NCI-H187 (cell line): ENCODE results near the gene SPATA31D4.
"Not testable (repeated sequence)": the region's sequence is repeated elsewhere in the genome, so short reads cannot be mapped to it uniquely, and the experiment has no call there.

ENCODE experiments used
- DNase-seq, 2 experiments: peaks; one replicate each; lab custom pipeline; 2025; lab: John Stamatoyannopoulos, UW

Gene SPATA31D4

DNA sequence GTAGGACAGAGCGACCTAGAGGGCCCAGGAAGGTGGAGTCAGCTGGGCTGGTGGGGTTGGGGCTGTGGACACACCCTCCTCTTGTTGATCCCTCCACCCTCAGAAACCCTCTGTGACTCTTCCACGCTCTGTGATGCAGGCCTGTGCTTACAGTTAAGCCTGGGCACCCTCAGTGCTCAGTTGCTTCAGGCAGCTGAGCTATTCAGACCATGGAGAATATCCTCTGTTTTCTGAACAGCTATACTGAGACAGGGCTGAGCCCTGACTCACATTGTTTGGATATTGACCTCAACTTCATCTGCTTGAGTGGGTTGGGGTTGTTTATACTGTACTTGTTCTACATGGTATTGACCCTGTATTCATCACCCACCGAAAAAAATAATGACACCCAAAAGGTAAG is at the start of gene SPATA31D4:
Gene SPATA31D4, plus strand, starts transcription at position 124 of the 400 bp plus-strand sequence. Its CDS starts 86 bp downstream, at position 210.
- not testable (repeated sequence) for DNase-seq

DNA sequence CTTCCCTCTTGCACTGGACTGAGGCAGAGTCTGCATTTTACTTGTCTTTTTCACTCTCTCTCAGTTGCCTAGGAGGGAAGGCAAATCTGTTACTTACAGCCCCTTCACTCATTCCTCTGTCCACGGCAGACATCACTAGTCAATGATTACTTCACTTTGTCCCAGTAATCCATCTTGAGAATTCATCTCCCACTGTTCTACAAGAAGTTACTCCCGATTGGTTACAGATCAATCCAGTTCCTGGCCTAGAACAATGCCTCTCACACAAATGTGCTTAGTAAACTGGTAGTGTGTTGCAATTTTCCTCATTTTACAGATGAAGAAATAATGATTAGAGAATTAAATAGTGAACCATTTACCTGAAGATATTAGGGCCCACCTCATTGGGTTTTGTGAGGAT is 49.7 kb upstream of the SPATA31D4 start:
- no peak for DNase-seq

DNA sequence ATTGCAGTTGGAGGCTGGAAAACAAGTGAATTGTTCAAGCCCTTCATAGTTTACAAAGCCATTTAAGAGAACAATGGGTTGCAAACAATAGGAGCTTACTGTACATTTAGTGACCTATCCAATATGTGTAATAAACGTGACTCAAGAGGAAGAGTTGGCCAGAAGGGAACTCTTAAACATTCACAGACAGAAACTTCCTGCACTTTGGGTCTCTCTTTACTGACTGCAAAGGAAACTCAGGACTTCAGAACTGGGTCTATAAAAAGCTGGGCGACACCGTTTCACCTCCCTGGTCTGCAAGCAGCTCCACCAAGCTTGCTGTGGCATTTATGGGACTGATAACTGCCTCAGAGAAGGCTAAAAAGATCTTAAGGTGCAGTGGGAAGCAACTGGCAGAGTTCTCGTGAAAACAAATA is 48.7 kb upstream of the SPATA31D4 start:
- no peak for DNase-seq

DNA sequence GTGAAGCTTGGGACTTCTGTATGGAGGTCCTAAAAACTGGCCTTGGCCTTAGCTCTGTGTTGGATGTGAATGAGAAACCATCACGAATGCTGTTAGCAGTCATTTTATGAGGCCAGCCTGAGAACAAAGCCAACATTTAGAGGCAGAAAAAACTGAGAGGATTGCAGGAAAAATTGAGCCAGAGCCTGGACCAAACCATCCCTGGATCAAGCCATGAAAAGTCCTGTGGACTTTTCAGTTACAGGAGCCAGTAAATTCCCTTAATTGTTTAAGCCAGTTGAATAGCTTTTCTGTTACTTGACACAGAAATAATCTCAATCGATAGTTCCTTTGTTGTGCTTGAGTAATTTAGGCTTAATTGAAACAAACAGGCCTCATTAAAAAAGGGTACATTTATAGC is 42.6 kb upstream of the SPATA31D4 start:
- DNase-seq, result no peak

DNA sequence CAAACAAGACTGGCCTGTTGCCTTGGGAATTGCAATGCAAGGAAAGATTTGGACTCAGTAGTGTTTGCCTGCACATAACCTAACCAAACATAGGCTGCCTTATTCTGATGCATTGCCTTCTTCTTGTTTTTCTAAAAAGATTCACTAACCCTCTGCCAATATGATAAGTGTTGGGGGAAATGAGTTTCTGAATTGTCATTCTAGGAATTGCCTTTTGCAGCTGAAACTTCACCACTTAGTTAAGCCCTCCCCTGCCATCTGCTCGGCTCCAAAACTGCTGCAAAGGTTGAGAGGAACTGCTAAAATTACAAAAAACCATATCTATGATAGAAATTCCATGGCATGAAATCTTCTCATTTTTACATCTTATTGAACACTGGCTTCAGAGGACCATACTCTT is 41.6 kb upstream of the SPATA31D4 start:
- no peak for DNase-seq

DNA sequence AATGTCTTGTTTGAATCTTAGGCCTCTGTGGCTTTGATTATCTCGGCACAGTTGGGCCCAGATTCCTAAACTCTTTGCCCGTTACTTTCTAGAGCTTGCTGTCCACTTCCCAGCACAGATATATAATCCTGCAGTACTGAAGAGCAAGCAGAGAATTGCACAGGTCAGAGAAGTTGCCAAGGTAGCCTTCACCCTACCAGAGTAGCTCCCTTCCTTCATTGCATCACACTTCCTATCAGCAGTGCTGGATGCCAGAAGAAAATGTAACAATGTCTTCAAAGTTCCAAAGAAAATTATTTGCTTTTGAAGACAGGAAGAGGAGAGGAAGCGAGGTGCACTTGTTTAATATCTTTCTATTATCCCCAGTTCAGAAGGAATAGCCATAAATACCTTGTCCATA is 38.1 kb upstream of the SPATA31D4 start:
- DNase-seq, result no peak

DNA sequence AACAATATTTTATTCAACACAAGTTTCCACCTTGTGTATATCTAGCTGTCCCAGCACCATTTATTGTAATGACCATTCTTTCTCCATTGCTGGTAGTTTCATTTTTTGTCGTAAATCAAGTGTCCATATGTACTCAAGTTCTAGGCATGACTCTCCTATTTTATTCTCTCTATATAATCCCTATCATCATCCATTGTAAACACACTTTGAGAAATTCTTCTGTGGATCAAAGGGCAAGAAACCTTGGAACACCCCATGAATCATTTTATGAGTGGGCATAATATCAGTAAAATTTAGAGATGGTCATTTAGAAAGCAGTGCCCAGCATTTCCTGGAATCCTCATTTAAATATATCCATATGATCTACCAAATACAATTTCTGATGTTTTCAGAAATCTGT is 35.8 kb upstream of the SPATA31D4 start:
- no peak for DNase-seq

DNA sequence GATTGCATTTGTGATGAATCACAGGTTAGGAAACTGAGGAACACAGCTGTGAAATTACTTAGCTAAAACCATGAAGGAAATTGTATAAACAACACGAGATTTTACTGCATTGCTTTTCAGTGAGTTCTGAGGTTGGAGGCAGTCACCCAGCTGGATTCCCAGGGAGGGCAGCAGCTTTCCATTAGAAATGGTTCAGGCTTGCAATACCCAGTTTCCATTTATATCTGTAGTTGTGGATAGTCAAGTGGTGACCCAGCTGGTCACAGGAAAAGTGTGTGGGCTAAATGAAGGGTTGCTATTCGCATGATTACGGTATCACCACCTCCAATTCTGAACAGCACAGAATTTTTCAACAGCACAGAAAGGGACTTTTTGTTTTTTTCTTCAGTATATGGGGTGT is 34.3 kb upstream of the SPATA31D4 start:
- DNase-seq, result no peak

DNA sequence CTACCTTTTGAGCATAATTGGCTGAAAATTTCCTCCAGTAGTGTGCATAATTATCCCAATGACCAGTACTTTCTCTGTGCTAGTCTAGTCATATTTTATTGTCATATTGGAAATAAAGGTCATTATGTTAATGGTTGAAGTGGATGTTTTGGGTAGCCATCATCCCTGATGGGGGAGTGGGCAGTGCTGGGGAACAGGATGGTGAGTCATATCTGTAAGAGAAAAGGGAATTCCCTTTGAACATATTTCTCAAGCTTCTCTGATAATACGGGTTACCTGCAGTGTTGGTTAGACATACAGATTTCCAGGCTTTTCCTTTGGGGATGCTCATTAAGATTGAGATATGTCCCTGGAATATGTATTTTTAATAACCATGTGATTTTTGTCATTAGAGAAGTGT is 33.3 kb upstream of the SPATA31D4 start:
- no peak for DNase-seq

DNA sequence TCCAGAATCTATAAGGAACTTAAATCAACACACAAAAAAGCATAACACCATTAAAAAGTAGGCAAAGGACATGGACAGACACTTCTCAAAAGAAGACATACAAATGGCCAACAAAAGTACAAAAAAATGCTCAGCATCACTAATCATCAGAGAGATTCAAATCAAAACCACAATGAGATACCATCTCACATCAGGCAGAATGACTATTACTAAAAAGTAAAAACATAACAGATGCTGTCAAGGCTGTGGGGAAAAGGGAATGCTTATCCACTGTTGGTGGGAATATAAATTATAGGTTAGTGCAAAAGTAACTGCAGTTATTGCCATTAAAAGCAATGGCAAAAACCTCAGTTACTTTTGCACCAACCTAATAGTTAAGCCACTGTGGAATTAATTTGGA is 32.2 kb upstream of the SPATA31D4 start:
- DNase-seq, result no peak

DNA sequence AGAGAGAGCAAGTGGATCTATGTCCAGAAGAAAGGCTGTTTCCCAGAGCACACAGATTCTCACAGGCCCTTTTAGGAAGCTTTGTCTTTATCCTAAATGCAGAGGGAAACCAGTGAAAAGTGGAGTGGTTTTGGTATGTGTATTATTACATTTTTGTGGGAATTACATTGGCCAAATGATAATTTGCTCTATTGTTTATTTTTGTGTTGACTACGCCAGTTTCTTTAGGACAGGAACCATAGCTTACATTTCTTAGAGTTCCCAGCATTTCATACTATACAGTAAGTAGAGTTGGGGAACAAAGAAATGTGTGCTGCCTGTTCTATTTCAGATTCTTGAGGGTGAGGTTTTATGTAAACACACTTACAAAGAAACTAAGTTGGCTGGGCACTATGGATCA is 29.4 kb upstream of the SPATA31D4 start:
- no peak for DNase-seq

DNA sequence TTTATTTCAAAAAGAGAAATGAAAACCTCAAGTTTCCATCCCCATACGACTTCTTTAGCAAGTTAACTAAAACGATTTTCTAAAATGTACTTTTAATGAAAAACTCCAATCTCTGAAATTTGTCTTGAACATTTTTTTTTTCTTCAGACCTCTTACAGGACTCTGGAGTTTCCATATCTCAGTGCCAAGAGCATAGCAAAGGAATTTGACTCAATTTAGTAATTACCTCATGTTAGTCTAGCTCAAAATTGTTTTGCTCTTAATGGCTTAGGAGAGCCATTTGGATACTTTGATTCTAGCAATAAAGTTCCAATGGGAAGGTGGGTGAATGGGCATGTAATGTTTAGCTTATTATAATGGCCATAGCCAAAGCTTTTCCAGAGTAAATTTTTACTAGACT is 26.0 kb upstream of the SPATA31D4 start:
- DNase-seq, result no peak

DNA sequence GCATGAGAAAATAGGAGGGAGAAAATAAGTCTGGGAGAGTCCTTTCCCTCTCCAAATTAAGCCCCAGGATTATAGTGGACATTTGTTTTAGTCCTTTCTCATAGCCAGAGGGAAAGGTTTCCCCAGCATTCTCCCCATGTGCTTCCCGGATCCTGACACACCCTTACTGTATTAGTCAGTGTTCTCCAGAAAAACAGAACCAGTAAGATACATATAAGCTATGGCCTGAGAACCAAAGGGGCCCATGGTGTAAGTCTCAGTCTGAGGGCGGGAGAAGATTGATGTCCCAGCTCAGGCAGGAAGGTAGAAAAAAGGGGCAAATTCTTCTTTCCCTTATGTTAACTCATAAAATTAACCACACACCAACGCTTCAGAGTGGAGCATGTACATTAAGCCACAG is 25.6 kb upstream of the SPATA31D4 start:
- no peak for DNase-seq

DNA sequence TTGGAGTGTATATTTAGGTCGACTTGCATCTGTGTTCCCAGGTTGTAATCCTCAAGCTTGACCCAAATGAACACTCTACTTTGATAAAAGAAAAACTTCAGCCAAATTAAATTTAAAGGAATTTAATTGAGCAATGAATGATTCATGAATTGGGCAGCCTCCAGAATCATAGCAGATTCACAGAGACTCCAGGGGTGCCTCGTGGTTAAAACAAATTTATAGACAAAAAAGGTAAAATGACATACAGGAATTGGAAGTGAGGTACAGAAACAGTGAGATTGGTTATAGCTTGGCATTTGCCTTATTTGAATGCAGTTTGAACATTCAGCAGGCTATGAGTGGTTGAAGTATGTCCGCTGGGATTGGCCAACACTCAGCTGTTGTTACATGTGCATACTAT is 21.6 kb upstream of the SPATA31D4 start:
- no peak for DNase-seq

DNA sequence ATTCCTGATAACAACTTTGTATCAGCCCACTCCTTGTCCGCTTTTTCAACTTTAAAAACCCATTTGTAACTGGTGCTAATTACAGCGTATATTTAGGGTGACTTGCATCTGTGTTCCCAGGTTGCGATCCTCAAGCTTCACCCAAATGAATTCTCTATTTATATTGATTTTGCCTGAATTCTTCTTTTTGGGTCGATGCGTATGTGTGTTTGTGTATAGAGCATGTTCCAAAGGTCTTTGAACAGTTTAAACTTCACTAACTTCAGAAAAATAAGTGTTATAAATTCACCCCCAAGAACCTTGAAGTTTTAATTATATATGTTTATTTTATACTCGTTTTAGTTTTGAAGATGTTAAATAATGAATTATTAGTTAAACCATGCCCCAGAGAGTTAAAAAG is 16.1 kb upstream of the SPATA31D4 start:
- no peak for DNase-seq

DNA sequence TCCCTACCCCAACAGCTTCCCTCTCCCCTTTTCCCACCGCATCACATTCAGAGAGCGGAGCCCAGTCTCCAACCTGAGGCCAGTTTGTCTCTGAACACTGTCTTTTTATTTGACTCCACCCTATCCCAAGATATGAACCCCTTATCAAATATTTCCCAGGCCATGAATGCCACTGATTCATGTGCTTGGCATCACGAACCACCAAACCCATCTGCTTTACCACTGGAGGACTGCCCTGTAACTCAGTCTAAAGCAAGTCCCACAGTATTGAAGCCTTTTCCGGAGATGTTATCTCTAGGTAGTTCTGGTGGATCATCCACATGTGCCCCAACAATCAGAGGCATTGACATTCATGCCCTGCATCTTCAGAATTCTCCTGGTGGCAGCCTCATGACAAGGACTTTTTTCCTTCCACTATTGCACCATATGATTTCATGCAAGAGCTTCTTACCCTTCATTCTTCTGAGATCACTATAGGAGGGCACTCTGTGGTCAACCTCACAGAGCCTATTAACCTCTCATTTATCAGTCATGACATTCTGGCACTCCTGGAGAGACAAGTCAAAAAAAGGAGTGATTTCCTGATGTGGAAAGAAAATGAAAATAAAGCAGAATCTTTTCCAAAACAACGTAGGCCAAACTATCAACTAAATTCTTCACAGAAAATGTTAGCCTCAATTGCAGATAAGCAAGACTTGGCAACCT is 12.3 kb upstream of the SPATA31D4 start:
- no peak for DNase-seq

DNA sequence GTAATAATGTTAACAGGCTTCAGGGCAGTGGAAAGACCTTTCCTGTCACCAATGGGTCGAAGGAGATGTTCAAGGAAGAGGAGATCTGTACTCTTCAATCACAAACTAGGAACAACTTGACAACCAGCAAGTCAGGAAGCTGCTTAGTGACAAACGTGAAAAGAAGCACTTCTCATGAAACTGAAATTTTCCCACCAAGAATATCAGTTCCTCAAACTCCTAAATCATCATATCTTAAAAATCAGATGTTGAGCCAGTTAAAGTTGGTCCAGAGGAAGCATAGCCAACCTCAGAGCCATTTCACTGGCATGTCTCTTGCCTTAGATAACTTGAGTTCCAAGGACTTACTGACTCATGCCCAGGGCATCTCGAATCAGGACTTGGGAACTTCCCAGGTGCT is 9.7 kb upstream of the SPATA31D4 start:
- DNase-seq, result not testable (repeated sequence)

DNA sequence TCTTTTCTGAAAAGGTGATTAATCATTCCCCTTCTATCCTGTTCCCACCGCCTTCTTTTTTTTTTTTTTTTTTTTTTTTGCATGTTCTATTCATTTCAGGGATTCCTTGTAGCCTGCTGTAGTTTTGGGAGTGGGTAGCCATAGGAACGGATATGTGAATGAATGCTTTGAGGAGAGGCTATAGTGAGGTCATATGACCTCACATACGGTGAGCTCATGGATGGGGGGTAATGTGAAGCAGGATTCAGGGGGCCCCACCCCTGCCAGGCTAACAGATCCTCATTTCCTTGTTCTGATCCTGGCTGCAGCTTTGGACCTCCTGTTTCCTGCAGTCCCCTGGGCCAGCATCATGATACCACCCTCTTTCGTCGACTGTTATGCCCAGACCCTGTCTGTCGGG is 1.9 kb downstream of the SPATA31D4 start:
- DNase-seq, result not testable (repeated sequence)

DNA sequence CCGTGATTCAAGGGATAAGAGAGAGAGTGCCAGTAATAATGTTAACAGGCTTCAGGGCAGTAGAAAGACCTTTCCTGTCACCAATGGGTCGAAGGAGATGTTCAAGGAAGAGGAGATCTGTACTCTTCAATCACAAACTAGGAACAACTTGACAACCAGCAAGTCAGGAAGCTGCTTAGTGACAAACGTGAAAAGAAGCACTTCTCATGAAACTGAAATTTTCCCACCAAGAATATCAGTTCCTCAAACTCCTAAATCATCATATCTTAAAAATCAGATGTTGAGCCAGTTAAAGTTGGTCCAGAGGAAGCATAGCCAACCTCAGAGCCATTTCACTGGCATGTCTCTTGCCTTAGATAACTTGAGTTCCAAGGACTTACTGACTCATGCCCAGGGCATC is 5.3 kb downstream of the SPATA31D4 start:
- DNase-seq, result not testable (repeated sequence)

DNA sequence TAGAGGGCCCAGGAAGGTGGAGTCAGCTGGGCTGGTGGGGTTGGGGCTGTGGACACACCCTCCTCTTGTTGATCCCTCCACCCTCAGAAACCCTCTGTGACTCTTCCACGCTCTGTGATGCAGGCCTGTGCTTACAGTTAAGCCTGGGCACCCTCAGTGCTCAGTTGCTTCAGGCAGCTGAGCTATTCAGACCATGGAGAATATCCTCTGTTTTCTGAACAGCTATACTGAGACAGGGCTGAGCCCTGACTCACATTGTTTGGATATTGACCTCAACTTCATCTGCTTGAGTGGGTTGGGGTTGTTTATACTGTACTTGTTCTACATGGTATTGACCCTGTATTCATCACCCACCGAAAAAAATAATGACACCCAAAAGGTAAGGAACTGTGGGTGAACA is 15.2 kb downstream of the SPATA31D4 start, which contains the start of gene SPATA31D3:
Gene SPATA31D3, plus strand, starts transcription at position 108 of the 400 bp plus-strand sequence. Its CDS starts 86 bp downstream, at position 194.
- DNase-seq, result not testable (repeated sequence)

DNA sequence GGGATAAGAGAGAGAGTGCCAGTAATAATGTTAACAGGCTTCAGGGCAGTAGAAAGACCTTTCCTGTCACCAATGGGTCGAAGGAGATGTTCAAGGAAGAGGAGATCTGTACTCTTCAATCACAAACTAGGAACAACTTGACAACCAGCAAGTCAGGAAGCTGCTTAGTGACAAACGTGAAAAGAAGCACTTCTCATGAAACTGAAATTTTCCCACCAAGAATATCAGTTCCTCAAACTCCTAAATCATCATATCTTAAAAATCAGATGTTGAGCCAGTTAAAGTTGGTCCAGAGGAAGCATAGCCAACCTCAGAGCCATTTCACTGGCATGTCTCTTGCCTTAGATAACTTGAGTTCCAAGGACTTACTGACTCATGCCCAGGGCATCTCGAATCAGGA is 20.4 kb downstream of the SPATA31D4 start:
- DNase-seq, result not testable (repeated sequence)

DNA sequence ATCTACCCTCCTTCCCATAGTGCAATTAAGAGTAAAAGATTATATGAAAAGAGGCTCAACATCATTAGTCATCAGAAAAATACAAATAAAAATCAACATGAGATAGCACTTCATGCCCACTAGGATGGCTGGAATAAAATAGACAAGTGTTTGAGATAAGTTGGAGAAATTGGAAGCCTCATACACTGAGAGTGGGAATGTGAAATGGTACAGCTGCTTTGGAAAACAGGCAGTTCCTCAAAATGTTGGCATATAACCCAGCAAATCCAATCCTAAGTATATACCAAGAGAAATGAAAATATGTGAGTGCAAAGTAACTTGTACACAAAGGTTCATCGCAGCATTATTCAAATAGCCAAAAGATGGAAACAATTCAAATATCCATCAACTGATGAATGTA is 24.9 kb downstream of the SPATA31D4 start:
- DNase-seq, result no peak

DNA sequence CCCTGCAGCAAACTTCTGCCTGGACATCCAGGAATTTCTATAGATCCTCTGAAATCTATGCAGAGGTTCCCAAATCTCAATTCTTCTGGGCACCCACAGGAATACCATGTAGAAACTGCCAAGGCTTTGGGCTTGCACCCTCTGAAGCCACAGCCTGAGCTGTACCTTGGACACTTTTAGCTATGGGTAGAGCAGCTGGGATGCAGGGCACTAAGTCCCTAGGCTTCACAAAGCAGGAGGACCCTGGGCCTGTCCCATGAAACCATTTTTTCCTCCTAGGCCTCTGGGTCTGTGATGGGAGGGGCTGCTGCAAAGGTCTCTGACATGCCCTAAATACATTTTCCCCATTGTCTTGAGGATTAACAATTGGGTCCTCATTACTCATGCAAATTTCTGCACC is 27.4 kb downstream of the SPATA31D4 start:
- no peak for DNase-seq
